Stimulated activated naive B cell treated with anti-CD40 and anti-IgM and Interleukin-4, amounts not matched to agents 10 μg/mL and 1 μg/mL and 100 μg/mL, for 72 hours (primary cell): ENCODE measurements around the gene XXYLT1.

ENCODE experiments used
- ATAC-seq, 2 donors: fragments of 150-1000 bp; cut with Tn5 transposase; replicated peaks; 2 replicates each; pipeline ENCODE4 v1.10.0; 2021; ENCODE audit warnings: moderate library complexity in 1 of 2
- DNase-seq: peaks from one replicate; pipeline ENCODE4 v3.0.0; 2021
- H3K27ac Mint-ChIP-seq: one replicate; pipeline ENCODE4 v1.8.0; 2022; ENCODE audit warnings: mild to moderate bottlenecking, mixed read lengths
- H3K27me3 Mint-ChIP-seq, 2 donors: one replicate each; pipeline ENCODE4 v1.8.0; 2022; ENCODE audit warnings: mixed read lengths in 2 of 2
- H3K36me3 Mint-ChIP-seq, 2 donors: one replicate each; pipeline ENCODE4 v1.8.0; 2022; ENCODE audit warnings: mixed read lengths in 2 of 2, mild to moderate bottlenecking in 1 of 2
- H3K4me1 Mint-ChIP-seq, 2 donors: one replicate each; pipeline ENCODE4 v1.8.0; 2022; ENCODE audit warnings: mixed read lengths in 2 of 2, mild to moderate bottlenecking in 1 of 2
- H3K4me3 Mint-ChIP-seq, 2 donors: one replicate each; pipeline ENCODE4 v1.8.0; 2022; ENCODE audit warnings: mild to moderate bottlenecking in 2 of 2, mixed read lengths in 2 of 2, moderate library complexity in 1 of 2
- H3K9me3 Mint-ChIP-seq, 2 donors: one replicate each; pipeline ENCODE4 v1.8.0; 2022; ENCODE audit warnings: mixed read lengths in 2 of 2, mild to moderate bottlenecking in 1 of 2

XXYLT1 gene

GRCh38 chr3:195142519-195142918 lies 128.4 kb downstream of the XXYLT1 start:
- peaks cover 19 to 27% of the 10 kb centered on the region in 2 donors for H3K36me3 Mint-ChIP-seq
- H3K4me1 Mint-ChIP-seq, result peaks cover 15 to 28% of the 10 kb centered on the region in 2 donors
- ATAC-seq (no peak), DNase-seq (no peak)
- H3K9me3 Mint-ChIP-seq, result peaks cover 6 to 12% of the 10 kb centered on the region in 2 donors
- no peak overlapping the region for H3K4me3 Mint-ChIP-seq
- no peak overlapping the region for H3K27ac Mint-ChIP-seq
- H3K27me3 Mint-ChIP-seq, result no peaks in the 10 kb centered on the region

GRCh38 chr3:195140816-195141793 lies 129.9 kb downstream of the XXYLT1 start:
- H3K4me3 Mint-ChIP-seq, result no peak overlapping the region
- no peak for DNase-seq
- H3K27ac Mint-ChIP-seq, result no peak overlapping the region
- peaks cover 12 to 18% of the 10 kb centered on the region in 2 donors for H3K4me1 Mint-ChIP-seq
- no peak for ATAC-seq
- no peaks in the 10 kb centered on the region for H3K27me3 Mint-ChIP-seq
- peaks cover 19 to 27% of the 10 kb centered on the region in 2 donors for H3K36me3 Mint-ChIP-seq
- peaks cover 6 to 12% of the 10 kb centered on the region in 2 donors for H3K9me3 Mint-ChIP-seq

- Mint-ChIP-seq H3K27ac (no peak overlapping the region), H3K36me3 (peaks cover 19 to 30% of the 10 kb centered on the region in 2 donors), H3K27me3 (no peaks in the 10 kb centered on the region), H3K9me3 (peaks cover 6 to 12% of the 10 kb centered on the region in 2 donors), H3K4me1 (peaks cover 9 to 18% of the 10 kb centered on the region in 2 donors), H3K4me3 (no peak overlapping the region)
- ATAC-seq, result no peak
- DNase-seq, result no peak
These were observed 130.5 kb downstream of the XXYLT1 start for GRCh38 chr3:195140410-195140809.

- Mint-ChIP-seq H3K27ac (no peak overlapping the region), H3K4me3 (no peak overlapping the region), H3K36me3 (peaks cover 19 to 28% of the 10 kb centered on the region in 2 donors), H3K9me3 (peaks cover 6 to 12% of the 10 kb centered on the region in 2 donors), H3K4me1 (peaks cover 7 to 15% of the 10 kb centered on the region in 2 donors), H3K27me3 (no peaks in the 10 kb centered on the region)
- DNase-seq (no peak), ATAC-seq (no peak)
These were observed 131.1 kb downstream of the XXYLT1 start for GRCh38 chr3:195139876-195140240.

GRCh38 chr3:195139091-195139875 lies 131.7 kb downstream of the XXYLT1 start:
- ATAC-seq (peak in 1 of 2 donors; percentile 50), DNase-seq (no peak)
- H3K4me1 Mint-ChIP-seq, result peaks cover 3 to 9% of the 10 kb centered on the region in 2 donors
- H3K9me3 Mint-ChIP-seq, result peaks cover 6 to 12% of the 10 kb centered on the region in 2 donors
- H3K27me3 Mint-ChIP-seq, result no peaks in the 10 kb centered on the region
- H3K4me3 Mint-ChIP-seq, result no peak overlapping the region
- H3K27ac Mint-ChIP-seq, result peak overlapping the region; percentile 7
- peaks cover 19 to 27% of the 10 kb centered on the region in 2 donors for H3K36me3 Mint-ChIP-seq

- Mint-ChIP-seq H3K27ac (no peak overlapping the region), H3K4me1 (peaks cover 3 to 8% of the 10 kb centered on the region in 2 donors), H3K27me3 (no peaks in the 10 kb centered on the region), H3K9me3 (peaks cover 6 to 12% of the 10 kb centered on the region in 2 donors), H3K36me3 (peaks cover 19 to 27% of the 10 kb centered on the region in 2 donors), H3K4me3 (no peak overlapping the region)
- no peak for ATAC-seq
- DNase-seq, result no peak
These were observed 133.0 kb downstream of the XXYLT1 start for GRCh38 chr3:195137638-195138588.

- peaks cover 4 to 8% of the 10 kb centered on the region in 2 donors for H3K9me3 Mint-ChIP-seq
- ATAC-seq, result no peak
- H3K4me3 Mint-ChIP-seq, result no peak overlapping the region
- peaks cover 6 to 11% of the 10 kb centered on the region in 2 donors for H3K36me3 Mint-ChIP-seq
- DNase-seq, result no peak
- H3K27ac Mint-ChIP-seq, result no peak overlapping the region
- H3K27me3 Mint-ChIP-seq, result no peaks in the 10 kb centered on the region
- peaks cover 9 to 17% of the 10 kb centered on the region in 2 donors for H3K4me1 Mint-ChIP-seq
These were observed 135.0 kb downstream of the XXYLT1 start for GRCh38 chr3:195135917-195136316.

- Mint-ChIP-seq H3K27ac (no peak overlapping the region), H3K4me1 (peaks cover 20 to 32% of the 10 kb centered on the region in 2 donors), H3K9me3 (no peaks in the 10 kb centered on the region), H3K36me3 (peaks cover 2 to 3% of the 10 kb centered on the region in 2 donors), H3K27me3 (no peaks in the 10 kb centered on the region), H3K4me3 (no peak overlapping the region)
- ATAC-seq (no peak), DNase-seq (no peak)
These were observed 136.5 kb downstream of the XXYLT1 start for GRCh38 chr3:195134431-195134830.

GRCh38 chr3:195133462-195133861 lies 137.5 kb downstream of the XXYLT1 start:
- Mint-ChIP-seq H3K4me3 (no peak overlapping the region), H3K36me3 (peaks cover 4 to 9% of the 10 kb centered on the region in 2 donors), H3K27me3 (no peaks in the 10 kb centered on the region), H3K27ac (no peak overlapping the region), H3K9me3 (peaks cover 0 to 2% of the 10 kb centered on the region in 2 donors), H3K4me1 (peaks cover 26 to 34% of the 10 kb centered on the region in 2 donors)
- DNase-seq (no peak), ATAC-seq (no peak)

- ATAC-seq, result no peak
- Mint-ChIP-seq H3K36me3 (peaks cover 4 to 10% of the 10 kb centered on the region in 2 donors), H3K4me1 (peaks cover 31 to 38% of the 10 kb centered on the region in 2 donors), H3K4me3 (no peak overlapping the region), H3K27ac (no peak overlapping the region), H3K9me3 (peaks cover 0 to 2% of the 10 kb centered on the region in 2 donors), H3K27me3 (no peaks in the 10 kb centered on the region)
- DNase-seq, result no peak
These were observed 137.9 kb downstream of the XXYLT1 start for GRCh38 chr3:195133013-195133412.

GRCh38 chr3:195131176-195131575 lies 139.8 kb downstream of the XXYLT1 start:
- Mint-ChIP-seq H3K4me1 (peaks cover 46 to 55% of the 10 kb centered on the region in 2 donors), H3K36me3 (peaks cover 4 to 10% of the 10 kb centered on the region in 2 donors)

GRCh38 chr3:195129644-195130492 lies 141.1 kb downstream of the XXYLT1 start:
- ATAC-seq, result peak; percentile 95 to 97

More at GRCh38 chr3:195131176-195131575, 139.8 kb downstream of the XXYLT1 start:
- H3K4me3 Mint-ChIP-seq, result no peak overlapping the region
- peaks cover 0 to 2% of the 10 kb centered on the region in 2 donors for H3K9me3 Mint-ChIP-seq
- no peak for ATAC-seq
- H3K27ac Mint-ChIP-seq, result peak overlapping the region; percentile 34
- H3K27me3 Mint-ChIP-seq, result no peaks in the 10 kb centered on the region
- no peak for DNase-seq

More at GRCh38 chr3:195129644-195130492, 141.1 kb downstream of the XXYLT1 start:
- Mint-ChIP-seq H3K9me3 (peaks cover 0 to 2% of the 10 kb centered on the region in 2 donors), H3K4me1 (peaks cover 54 to 63% of the 10 kb centered on the region in 2 donors), H3K27ac (peak overlapping the region; percentile 96), H3K36me3 (peaks cover 4 to 7% of the 10 kb centered on the region in 2 donors), H3K4me3 (peak overlapping the region; percentile 60 to 77), H3K27me3 (no peaks in the 10 kb centered on the region)
- peak; percentile 81 for DNase-seq
